COLO668 (cell line): Measurements from ENCODE around the gene TXNDC11.

ENCODE experiments used
- DNase-seq: peaks from one replicate; lab custom pipeline; 2025; ENCODE audit not compliant: unreplicated experiment; lab: John Stamatoyannopoulos, UW

Gene TXNDC11

DNA sequence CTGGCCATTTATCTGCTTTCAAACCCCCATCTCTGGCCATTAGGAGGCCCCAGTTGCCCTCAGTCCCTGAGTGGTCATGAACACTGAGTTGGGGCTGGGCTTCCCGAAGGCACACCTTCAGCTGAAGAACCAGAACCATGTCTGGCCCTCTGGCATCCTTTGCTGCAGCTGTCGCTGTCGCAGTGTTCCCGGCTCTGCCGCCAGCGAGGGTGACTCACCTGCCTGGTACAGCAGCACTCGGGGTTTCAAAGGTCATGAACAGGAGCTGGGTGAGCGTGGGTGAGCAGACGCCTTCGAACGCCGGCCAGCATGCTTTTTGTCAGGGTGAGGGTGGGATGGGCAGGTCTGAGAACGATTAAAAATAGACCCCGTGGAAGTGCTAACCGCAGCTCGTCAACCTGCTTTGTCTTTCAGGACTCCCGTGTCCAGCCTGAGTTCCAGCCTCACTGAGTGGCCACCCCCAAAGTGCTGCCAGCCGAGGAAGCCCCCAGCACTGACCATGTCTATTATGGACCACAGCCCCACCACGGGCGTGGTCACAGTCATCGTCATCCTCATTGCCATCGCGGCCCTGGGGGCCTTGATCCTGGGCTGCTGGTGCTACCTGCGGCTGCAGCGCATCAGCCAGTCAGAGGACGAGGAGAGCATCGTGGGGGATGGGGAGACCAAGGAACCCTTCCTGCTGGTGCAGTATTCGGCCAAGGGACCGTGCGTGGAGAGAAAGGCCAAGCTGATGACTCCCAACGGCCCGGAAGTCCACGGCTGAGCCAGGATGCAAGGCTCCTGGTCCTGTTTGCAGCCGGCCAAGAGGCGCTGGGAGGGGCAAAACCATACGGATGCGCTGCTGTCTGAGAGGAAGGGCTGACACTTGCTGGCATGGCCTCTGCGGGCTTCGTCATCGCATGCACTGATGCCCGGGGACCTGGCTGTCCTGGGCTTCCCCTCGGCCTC, 66.8 kb downstream of the TXNDC11 start:
- peak; percentile 90 for DNase-seq

DNA sequence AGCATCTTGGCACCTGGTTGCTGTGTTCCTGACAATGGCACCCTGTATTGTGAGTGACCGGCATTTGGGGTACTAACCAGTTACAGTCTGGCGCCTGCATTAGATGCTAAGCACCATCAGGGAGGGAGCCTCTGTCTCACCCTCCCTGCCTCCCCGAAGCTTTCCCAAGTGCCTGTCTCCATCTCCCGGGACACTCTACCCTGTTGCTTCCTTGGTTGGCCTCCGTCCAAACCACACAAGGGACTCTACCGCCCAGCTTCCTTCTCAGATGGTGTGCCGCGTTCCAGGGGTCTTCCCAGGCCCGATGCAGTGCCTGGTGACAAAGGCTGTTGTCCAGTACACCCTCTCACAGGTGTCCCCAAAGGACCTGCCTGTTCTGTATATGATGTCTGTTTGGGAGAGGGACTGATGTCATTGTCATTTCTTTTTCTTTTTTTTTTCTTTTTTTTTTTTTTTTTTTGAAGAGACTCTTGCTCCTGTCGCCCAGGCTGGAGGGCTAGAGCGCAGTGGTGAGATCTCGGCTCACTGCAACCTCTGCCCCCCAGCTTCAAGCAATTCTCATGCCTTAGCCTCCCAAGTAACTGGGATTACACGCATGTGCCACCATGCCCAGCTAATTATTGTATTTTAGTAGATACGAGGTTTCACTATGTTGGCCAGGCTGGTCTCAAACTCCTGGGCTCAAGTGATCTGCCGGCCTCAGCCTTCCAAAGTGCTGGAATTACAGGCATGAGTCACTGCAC, 67.7 kb downstream of the TXNDC11 start:
- no peak for DNase-seq

DNA sequence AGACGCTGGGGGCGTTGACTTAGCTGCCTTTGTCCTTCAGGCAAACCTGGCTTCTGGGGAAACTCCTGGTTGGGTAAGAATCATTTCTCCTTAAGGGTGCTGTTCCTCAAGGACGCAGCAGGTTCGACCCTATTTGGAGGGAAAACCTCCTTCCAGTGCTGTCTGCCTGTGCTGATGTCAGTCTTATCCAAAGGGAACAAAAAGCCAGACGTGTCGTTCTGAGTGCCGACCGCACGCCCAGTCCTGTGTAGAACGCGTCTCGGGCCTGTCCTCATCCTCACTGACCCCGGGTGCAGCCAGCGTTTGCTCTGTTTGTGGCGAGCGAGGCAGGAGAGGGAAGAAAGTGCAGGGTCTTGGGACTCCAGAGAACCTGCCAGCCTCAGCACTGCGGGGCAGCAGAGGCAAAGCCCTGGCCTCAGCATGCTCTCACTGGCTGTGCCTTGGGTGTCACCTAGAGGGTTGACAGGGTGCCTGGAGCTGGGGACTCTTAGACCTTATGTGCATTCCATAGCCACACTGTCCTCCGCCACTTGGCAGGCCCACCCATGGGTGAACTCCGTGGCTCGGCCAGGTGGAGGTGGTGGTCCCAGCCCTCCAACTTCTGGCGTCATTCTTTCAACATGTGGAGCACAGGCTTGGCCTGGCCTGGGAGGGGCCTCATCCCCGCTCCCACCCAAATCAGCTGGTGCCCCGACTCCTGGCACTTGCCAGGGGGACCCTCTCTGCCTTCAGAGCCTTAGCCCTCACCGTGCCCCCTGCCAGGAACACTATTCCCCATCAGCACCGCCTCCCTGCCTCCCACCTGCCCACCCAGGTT, 68.4 kb downstream of the TXNDC11 start:
- no peak for DNase-seq

DNA sequence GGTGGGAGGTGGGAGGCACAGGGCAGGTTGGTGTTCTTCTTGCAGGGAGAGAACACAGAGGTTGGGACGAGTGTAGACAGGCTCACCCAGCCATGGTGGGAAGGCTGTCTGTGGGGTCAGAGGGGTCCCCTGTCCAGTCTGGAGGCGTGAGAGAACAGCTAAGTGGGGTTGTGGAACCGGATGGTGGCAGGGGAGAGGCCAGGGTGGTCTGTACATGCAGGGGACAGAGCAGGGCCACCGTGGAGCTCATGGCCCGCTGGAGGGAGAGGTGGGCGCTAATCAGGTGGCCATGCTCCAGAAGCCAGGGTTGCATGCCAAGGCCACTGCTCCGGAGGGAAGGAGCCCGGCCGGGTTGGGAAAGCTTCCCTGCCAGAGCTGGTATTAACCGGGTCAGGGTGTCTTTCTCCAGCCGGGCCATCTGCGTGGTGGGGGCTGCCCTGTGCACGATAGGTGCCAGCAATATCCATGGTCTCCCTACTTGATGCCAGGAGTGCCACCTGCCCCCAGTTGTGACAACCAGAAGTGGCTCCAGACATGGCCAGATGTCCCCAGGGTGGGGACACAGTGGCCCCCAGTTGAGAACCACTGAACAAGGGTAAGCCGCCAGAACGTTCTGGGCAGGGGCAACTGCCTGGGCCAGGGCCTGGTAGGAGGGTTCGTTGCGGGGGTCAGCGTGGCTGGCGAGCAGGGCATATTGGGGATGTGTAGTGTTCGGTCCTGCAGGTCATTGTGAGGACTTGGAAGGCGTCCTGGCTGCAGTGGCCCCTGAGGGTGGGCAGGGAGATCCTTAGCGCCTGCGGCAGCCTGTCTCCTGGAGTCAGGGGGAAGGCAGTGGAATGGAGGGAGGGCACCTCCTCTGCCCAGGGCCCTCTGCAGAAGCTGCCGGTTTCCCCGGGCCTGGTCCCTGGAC, 69.3 kb downstream of the TXNDC11 start:
- no peak for DNase-seq

DNA sequence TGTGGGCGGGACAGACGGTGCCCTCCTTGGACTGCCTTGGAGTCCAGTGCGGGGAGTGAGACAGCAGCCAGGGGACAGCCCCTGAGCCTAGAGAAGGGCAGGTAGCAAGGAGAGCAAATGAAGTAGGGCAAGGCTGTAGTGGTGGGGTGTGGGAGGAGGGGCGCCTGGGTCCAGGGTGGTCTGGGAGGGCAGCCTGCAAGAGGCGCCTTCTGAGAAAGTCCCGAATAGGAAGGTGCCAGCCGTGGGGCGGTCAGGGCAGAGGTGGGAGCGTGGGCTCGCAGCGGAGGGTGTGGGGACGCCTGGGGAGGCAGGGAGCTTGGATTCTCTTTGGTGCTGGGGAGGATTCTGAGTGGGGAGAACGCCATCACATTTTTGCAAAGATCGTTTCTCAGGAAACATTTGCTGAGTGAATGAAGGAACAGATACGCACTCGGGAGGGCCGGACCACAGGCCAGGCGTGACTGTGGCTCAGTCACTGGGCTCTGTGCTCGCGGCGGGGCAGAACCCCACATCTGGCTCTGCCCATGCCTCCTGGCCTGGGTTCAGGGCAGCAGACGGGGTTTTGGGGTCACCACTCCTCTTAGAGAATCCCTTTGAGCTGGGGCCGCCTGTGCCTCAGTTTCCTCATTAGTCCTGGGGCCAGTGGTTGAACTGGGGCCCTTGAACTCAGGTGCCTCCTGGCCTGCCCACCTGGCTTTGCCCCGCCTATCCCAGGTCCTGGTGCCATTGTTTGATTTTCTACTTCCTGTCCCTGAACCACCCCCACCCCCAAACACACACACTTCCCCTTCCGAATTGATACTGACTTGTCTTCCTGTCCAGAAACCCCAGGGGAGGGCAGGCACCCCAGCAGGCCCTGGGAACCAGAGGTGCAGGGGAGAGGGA, 70.2 kb downstream of the TXNDC11 start:
- peak; percentile 21 for DNase-seq

DNA sequence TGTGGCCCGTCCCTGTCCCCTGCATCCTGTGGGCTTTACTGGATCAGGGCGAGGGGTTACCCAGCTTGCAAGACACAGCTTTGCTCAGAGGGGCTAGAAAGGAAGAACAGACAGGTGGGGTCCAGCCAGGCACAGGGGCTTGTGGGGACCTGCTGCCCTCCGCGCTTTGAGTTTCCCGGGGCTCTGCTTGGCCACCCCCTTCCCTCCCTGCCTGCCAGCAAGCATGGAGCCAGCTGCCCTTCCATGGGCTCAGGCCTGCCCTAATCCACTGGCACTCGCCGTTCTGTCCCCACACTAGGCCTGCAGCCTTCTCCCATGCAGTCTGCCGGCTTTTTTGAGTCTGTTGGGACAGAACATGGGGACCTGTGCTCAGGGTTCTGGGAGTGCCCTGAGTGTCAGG, 71.0 kb downstream of the TXNDC11 start:
- no peak for DNase-seq

DNA sequence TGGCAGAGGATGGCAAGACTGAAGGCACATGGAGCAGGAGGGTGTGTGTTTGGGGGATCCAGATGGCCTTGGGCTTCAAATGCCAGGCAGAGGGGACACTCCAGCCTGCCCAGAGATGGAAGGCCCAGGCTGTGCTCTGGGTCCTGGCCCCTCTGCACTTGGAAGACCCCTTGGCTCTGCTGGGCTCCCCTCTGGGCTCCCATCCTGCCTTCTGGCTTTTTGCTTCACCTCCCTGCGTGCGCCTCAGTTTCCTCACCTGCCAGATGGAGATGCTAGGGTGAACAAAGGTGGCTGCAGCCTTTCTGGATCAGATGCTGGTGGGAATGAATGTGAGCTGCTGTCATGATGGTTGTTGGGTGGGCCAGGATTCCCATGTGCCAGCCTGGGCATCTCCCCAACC, 71.4 kb downstream of the TXNDC11 start:
- DNase-seq = no peak

DNA sequence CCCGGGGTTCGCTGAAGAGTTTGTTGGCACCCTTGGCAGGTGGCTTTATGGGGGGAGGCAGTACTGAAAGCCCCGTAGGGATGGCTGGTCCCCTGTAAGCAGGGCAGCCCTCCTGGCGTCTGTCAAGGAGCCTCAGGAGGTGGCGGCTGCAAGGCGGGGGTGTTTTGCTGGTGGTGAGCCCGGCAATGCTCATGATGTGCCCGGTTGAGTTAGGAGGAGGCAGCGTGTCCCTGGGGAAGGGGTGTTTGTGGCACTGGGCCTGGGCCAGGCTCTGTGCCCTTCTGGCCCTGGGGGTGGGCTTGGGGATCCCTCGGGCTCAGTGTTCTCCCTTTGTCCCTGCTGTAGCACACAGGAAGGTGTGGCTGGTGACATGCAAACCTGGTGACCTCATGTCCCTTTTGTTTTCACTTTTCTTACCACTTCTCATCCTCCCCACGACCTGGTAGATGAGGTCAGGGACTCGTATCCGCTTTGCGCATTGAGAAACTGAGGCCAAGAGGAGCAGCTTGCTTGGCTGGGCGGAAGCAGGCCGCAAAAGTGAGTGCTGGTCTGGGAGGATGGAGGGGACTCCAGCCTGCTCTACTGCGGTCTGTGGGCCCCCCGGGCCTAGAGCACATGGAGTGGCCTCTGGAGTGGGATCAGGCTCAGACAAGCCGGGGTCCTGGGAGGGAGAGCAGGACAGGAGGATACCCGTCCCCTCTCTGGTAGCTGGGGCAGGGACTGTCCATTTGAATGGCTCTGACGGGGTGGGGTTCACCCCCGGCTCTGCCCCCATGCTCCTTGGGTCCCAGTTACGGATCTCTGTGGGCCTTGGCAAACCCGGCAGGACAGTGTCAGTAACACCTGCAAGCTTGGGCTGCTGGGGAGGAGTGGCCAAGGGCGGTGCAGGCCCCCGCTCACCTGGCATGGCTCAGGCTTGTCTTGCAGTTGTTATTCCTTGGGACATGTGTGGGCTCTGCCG, 72.2 kb downstream of the TXNDC11 start:
- no peak for DNase-seq

DNA sequence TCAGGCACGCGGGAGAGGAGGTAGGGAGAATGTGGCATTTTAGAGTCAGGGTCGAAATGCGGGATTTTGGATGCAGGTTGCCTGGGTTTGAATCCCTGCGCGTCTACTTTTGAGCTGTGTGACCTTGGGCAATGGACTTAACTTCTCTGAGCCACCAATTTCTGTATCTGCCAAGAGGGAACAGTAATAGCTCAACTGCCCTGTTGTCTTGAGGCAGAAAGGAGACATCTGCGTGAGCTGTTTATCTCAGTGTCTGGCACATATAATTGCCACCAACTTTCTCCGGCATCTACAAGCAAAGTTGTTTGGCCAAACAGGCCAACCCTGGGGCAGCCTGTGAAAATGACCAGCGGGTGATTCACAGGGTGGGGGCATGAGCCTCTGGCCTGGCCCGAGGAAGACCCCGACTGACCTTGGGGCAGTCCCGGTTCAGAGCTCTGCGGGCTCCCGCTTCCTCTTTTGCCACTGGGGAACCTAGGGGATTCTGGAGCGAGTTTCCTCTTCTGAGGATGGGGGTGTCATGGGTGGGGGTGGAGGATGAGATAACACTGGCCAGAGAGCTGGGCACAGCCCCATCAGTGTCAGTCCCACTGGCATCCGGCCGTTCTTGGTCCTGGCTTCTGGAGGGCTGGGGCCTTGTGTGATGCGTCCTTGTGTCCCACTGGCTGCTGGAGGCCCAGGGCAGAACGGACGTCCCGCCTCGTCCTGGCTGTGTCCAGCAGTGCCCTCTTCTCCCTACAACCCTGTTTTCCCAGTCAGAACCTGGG, 73.1 kb downstream of the TXNDC11 start:
- DNase-seq = no peak

DNA sequence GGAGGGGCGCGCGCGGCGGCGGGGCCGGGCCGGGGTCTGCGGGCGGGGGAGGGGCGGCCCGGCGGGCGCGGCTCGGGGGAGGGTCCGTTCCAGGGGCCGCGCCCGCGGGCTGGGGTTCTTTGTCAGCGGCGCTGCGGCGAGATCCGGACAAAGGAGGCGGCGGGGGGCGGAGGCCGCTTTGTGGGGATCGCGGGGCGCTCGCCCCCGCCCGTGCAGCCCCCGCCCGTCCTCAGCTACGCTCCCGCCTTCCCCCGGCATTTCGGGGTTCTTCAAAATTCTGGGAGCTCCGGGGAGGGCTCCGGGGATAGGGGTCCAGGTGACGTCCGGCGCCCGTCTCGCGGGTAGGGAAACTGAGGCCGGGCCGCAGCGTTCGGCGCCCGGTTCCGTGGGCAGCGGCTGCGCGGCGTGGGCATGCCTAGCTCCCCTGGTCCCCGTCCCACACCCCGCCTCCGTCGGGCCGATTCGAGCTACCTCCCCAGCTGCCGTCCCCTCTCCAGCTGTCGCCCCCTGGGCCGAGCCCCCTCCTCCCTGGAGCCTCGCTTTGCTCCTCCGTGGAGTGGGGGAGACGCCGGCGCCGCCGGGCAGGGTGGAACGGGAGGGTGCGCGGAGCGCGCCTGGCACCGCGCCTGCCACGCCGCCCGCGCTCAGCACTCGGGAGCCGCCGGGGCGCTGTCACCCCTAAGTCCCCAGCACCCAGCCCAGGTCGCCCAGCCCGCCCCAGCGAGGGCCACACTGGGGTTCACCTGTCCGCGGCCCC, 73.9 kb downstream of the TXNDC11 start:
- no peak for DNase-seq

DNA sequence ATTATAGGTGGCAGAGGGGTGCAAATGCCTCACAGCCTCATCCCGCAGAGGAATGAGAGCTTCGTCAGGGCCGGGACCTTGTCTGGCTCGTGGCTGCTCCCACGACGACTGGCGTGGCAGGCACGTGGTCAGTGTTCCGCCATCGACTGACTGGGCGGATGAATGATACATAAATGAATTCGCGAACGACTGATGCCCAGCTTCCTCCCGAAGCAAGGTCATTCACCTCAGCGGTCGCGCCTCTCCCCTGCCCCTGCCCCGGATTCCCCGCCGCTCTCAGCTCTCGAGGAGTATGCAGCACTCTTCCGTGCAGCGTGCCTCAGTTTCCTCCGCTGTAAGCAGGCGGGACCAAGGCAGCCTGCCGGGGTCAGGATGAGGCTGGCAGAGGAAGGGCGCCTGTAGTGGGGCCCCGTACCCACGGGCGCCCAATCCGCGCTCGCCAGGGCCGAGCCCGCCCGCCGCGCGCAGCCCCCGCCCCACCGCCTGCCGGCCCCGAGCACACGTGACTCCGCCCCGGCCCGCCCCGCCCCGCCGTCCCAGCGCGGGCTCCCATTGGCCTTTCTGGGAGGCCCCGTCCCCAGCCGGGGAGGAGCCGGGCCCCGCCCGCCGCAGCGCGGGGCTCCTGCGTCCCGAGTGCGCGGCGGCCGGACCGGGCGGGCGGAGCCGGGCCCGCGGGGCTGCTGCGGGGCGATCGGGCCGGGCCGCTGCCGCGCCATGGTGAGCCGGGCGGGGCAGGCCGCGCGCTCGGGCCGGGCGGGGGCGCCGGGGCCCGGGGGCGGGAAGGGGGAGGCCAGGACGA, 74.6 kb downstream of the TXNDC11 start, which contains the start of gene SNN:
Gene SNN (plus strand): TSS at position 632 of the 799 bp plus-strand sequence. CDS start 7,605 bp downstream, outside the sequence.
- DNase-seq = peak; percentile 88

DNA sequence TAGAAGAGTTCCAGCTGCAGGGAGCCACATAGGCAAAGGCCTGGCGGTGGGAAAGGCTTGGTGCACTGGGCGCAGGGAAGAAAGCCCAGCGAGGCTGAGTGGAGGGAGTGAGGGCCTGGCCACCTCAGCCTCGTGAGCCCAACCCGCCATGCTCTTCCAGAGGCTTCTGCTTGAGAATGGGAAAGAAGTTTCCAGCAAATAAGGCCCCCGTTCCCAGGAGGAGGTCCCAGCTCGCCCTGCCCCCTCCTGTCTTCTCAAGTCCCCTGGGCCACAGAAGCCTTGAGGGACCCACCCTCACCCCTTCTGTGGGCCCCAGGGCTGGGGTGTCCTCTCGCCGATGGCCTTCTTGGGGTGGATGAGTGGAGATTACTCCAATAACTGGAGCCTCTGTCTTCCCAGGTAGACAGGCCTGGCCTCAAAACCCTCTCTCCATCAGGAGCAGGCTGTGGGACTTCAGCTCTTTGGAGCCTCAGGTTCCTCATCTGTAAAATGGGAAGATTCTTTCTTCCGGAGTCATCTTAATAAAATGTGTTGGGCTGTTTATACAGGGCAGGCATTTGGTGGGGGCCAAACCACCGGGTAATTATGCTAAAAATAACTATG, 75.3 kb downstream of the TXNDC11 start:
- no peak for DNase-seq

DNA sequence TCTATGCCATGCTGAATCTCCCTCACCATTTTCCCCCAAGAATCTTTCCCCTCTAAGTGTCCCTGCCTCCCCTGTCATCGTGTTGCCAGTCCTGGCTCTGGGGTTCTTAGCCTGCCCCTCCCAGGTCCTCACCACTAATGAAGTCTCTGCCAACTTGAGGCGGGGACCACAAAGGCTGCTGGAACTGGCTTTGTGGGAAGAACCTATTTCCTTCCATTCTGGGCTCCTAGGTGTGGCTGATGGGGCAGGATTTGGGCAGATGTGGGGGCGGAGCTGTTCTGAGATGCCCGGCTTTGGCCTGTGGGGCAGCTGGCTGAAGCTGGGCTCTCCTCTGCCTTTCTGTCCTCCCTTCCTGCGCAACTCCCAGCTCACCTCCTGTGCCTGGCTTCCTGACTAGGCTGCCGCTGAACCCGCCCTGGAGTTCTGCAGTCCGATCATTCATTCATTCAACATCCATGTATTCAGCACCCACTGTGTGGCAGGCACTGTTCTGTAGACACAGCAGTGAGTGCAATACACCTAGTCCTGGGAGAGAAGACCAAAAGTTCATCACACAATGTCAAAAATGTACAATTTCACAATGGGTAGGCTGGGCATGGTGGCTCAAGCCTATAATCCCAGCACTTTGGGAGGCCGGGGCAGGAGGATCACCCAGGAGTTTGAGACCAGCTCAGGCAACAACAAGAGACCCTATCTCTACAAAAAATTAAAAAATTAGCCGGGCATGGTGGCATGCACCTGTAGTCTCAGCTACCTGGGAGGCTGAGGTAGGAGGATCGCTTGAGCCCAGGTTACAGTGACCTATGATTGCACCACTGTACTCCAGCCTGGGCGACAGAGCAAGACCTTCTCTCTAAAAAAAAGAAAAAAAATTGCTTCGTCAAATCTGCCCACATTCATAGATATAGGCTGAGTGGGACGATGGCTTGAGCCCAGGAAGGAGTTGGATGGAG, 76.3 kb downstream of the TXNDC11 start:
- no peak for DNase-seq

DNA sequence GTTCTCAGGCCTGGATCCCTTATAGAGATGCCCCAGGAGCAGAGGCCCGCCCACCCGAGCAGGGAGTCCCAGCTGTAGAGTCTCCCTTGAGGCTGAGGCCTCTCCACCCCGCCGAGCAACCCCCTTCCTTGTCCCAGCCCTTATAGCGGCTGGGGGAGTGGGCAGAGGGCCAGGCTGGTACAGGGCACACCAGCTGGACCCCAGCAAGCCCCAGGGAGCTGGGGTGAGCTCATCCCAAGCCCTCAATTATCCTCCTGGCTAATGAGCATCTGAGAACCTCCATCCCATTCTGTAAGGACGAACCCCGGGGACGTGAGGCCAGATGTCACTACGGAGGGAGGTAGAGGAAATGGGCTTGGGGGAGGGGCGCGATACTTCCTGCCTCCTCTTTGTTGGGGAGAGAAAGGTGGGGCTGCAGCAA, 77.6 kb downstream of the TXNDC11 start:
- DNase-seq = no peak
